Hematopoietic multipotent progenitor cell treated with erythropoietin and hydrocortisone succinate and interleukin-3 and kit ligand, for 6 days (in vitro differentiated cells): ENCODE data around the gene ZDHHC11B.
A peak's percentile ranks its signal among the peaks of the same experiment; 100 is the strongest.
"Not testable (repeated sequence)": the region's sequence is repeated elsewhere in the genome, so short reads cannot be mapped to it uniquely, and the experiment has no call there.

Source experiments
- DNase-seq: peaks from one replicate; pipeline ENCODE4 v3.0.0-alpha.2; 2015

Gene ZDHHC11B

GRCh38 chr5:708848-709517 is 75.5 kb downstream of the ZDHHC11B start:
- DNase-seq, result not testable (repeated sequence)

GRCh38 chr5:708374-708773 is 76.2 kb downstream of the ZDHHC11B start:
- DNase-seq, result not testable (repeated sequence)

GRCh38 chr5:706127-706526 is 78.4 kb downstream of the ZDHHC11B start:
- peak; percentile 38 for DNase-seq

- not testable (repeated sequence) for DNase-seq
These were observed 87.5 kb downstream of the ZDHHC11B start for GRCh38 chr5:696753-697702.

GRCh38 chr5:696191-696590 is 88.3 kb downstream of the ZDHHC11B start:
- not testable (repeated sequence) for DNase-seq

GRCh38 chr5:695475-695874 is 89.1 kb downstream of the ZDHHC11B start:
- not testable (repeated sequence) for DNase-seq

- DNase-seq, result not testable (repeated sequence)
These were observed 90.5 kb downstream of the ZDHHC11B start for GRCh38 chr5:694042-694431.

- peak; percentile 82 for DNase-seq
These were observed 91.1 kb downstream of the ZDHHC11B start, which contains the start of gene TPPP for GRCh38 chr5:693271-694041. Gene TPPP, minus strand, starts transcription at chr5:693352. Its CDS starts 15,292 bp downstream, at chr5:678060.

GRCh38 chr5:692529-693041 is 91.9 kb downstream of the ZDHHC11B start:
- not testable (repeated sequence) for DNase-seq

- DNase-seq, result no peak
These were observed 92.6 kb downstream of the ZDHHC11B start for GRCh38 chr5:691817-692528.

GRCh38 chr5:691049-691448 is 93.5 kb downstream of the ZDHHC11B start:
- not testable (repeated sequence) for DNase-seq

- DNase-seq, result not testable (repeated sequence)
These were observed 94.2 kb downstream of the ZDHHC11B start for GRCh38 chr5:690293-690692.

GRCh38 chr5:688348-689010 is 96.0 kb downstream of the ZDHHC11B start:
- DNase-seq, result not testable (repeated sequence)

GRCh38 chr5:686936-687335 is 97.6 kb downstream of the ZDHHC11B start:
- not testable (repeated sequence) for DNase-seq

GRCh38 chr5:686172-686523 is 98.4 kb downstream of the ZDHHC11B start:
- not testable (repeated sequence) for DNase-seq

- DNase-seq, result no peak
These were observed 99.0 kb downstream of the ZDHHC11B start for GRCh38 chr5:685262-686171.

GRCh38 chr5:684751-685216 is 99.7 kb downstream of the ZDHHC11B start:
- no peak for DNase-seq

- DNase-seq, result no peak
These were observed 100.7 kb downstream of the ZDHHC11B start for GRCh38 chr5:683551-684481.
